HT1080 (cell line): ENCODE data around the gene MARCHF6. TPM values are rescaled to one million over a fixed set of nuclear protein-coding genes. Genes with fewer than 3 reads are reported as not detected.
"Not testable (repeated sequence)": the region's sequence is repeated elsewhere in the genome, so short reads cannot be mapped to it uniquely, and the experiment has no call there.

Experiments used
- DNase-seq: peaks from one replicate; pipeline ENCODE4 v3.0.0-alpha.2; 2015; ENCODE audit warnings: low read depth
- total RNA-seq: library from RNA; depleted of rRNA; stranded (reverse); fragments of >200 nt; shearing (Covaris generic); gene quantifications from 2 replicates; pipeline ENCODE4 v1.2.3, GENCODE V29; 2014

Gene MARCHF6
- total RNA-seq, 1 experiment from 2014 or later: 48.5 TPM

DNA sequence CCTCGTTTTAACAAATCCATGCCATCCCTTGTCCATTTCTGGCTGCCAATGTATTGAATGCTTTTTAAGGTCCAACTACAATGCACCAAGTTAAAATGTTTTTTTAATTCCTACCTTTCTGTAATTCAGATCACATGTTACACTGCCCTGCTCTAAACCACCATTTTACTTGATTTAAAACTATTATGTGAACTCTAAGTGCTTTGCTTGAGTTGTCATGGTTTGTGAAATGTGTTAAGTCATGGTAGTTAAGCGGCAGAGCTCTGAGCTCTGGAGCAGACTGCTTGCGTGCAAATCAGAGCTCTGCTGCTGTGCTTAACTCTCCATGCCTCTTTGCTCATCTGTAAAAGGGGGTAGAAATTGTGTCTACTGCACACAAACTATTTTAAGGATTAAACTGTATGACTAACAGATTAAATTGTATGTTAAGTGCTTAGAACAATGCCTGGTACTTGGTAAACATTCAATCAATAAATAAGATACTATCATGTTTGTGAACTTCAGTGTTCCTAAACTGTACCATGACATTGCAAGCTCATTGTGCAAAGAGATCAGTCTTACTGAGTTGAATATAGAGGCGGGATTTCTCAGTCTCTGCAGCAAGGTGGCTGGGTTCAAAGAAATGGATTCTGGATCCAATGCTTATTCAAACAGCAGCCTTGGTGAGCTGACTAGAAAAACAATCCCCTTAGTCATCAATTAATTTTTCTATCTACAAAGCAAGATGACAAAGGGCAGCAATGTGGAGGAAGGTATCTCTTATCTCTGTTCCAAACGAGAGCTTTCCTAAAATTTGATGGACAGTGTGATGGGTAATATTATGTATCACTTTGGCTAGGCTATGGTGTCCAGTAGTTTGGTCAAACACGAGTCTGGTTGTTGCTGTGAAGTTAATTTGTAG is 29.7 kb upstream of the MARCHF6 start:
- no peak for DNase-seq

DNA sequence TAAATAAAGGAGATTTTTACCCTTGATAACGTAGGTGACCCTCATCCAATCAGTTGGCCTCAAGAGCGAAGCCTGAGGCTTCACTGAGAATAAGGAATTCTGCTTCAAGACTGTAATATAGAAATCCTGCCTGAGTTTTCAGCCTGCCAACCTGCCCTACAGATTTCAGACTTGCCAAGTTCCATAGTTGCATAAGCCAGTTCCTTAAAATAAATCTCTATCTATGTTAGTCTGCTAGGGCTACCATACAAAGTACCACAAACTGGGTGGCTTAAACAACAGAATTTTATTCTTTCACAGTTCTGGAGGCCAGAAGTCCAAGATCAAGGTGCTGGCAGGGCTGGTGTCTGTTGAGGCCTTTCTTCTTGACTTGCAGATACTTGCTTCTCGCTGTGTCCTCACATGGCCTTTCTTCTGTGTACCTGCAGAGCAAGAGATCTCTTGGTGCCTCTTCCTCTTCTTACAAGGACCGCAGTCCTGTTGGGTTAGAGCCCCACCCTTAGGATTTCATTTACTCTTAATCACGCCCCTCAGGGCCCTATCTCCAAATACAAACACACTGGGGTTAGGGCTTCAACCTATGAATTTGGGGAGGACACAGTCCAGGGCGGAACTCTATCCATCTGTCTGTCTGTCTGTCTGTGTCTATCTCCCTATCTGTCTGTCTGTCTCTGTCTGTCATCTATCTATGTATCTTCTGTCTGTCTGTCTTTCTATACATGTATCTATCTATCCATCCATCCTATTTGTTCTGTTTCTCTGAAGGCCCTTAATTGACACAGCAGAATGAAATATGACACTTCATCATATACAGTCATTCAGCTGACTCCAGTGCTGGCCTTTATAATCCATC is 28.8 kb upstream of the MARCHF6 start:
- DNase-seq: no peak

GRCh38 chr5:10328323-10328722 is 25.2 kb upstream of the MARCHF6 start:
- DNase-seq: peak; percentile 63

- DNase-seq: no peak
These were observed 24.1 kb upstream of the MARCHF6 start for GRCh38 chr5:10329446-10329819.

DNA sequence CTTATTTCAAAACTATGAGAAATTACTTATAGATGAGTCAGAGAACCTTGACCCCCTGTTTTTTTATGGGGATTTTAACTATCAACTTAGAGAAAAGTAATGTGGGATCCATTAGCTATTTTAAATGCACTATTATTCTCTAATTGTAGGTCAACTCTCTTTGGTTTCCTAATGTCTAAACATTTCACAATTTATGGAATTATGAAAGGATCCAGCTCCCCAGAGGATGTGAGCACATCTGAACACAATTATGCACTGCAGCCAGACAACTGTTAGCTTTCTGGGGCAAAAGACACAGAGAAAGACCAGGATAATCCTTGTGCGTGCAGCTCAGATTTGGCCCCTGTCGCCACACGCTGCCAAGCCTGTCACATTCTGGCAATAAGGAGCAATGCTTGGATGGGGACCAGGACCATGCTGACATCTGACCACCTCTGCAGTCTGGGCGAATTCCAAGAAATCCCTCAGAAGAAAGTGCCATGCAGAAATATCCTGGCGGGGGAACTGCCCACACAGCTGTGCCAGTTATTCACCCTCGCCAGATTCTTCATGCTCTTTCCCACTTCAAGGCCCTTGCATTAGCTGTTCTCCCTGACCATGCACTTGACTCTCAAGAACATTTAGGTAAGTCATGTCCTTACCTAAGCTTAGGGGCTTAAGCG is 23.5 kb upstream of the MARCHF6 start:
- DNase-seq: no peak

DNA sequence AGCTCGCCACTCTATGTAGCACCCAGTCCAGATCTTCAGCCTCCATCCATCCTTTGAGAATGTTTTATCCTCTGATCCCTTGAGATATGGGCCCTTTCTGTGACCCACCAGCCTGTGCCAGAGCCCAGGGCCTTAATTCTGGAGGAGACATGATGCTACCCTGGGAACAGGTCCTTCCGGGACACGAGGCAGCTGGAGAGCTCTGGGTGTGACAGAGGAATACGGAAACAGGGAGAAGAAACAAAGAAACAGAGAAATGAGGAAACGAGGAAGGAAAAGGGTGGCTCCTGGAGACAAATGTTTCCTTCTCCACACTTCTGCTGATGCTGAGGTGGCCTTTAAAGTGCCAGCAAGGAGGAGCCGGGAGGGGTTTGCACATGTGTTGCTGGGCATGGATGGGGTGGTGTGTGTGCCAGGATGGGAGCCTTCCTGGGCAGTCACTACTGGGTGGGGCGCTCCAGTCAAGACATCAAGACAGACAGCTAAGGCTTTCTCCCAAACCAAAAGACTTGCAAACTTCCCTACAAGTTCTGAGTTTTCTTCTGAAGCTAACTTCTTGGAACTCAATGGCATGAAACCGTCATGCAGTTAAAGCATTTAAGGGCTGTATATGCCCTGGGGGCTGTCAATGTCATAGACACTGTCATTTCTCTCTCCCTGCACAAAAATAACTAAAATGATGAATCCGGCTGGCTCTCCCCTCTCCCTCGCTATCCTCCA is 22.8 kb upstream of the MARCHF6 start:
- DNase-seq: no peak

DNA sequence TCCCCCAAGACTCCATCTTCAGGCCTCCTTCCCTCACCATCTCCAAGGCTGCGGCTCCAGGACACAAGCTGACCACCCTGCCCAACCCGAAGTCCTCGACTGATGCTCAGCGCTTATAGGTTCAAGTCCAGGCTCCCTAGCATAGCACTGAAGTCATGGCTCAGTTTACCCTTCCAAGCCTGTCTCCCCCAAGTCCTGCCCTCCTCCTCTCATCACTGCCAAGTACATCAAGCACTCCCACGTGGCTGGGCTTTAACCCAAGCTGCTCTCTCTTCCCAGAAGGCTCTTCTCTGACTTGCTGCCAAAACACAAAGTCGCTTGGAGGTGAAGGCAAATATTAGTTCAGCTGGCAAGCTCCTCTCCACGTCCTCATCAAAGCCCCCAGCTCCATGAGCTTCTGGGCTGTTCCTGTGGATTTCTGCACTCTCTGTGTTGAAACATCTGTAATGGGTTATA is 22.1 kb upstream of the MARCHF6 start:
- peak; percentile 41 for DNase-seq

DNA sequence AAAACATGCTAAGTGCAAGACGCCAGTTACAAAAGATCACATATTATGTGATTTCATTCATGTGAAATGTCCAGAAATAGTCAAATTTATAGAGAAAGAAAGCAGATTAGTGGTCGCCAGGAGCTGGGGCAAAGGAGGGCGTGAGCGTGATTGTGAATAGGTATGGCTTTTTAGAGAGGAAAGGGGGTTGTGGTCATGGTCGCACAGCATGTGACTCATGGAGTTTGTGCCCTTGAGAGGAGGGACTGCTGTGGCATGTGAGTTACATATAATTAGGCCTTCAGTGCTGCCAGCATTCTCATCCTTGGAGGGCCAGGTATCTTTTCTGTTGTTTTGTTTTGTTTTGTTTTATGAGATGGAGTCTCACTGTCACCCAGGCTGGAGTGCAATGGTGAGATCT is 21.2 kb upstream of the MARCHF6 start:
- no peak for DNase-seq

- no peak for DNase-seq
These were observed 20.1 kb upstream of the MARCHF6 start for GRCh38 chr5:10333154-10334006.

GRCh38 chr5:10334831-10335230 is 18.7 kb upstream of the MARCHF6 start:
- no peak for DNase-seq

DNA sequence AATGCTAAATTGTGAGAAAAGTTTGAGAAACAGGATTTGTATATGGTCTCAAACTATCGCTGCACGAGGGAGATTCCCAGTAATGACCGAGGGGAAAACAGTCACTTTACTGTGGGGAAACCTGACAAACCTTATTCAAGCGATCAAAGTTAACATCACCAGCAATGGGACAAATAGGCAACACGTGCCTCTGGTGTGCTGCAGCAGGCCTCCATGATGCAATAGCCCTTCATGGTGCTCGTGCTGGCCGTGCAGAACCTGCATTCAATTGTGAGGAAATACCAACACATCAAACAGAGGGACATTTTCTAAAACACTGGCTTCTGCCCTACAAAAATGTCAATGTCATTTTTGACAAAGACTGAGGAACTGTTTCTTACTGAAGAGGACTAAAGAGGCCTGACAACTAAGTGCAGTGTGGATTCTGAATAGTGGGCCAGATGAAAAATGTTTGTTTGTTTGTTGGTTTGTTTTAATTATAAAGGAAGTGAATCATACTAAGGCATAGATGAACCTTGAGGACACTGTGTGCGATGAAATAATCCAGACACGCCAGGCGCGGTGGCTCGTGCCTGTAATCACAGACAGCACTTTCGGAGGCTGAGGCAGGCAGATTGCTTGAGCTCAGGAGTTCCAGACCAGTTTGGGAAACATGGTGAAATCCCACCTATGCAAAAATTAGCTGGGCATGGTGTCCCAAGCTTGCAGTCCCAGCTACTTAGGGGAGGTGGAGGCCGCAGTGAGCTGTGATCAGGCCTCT is 17.6 kb upstream of the MARCHF6 start:
- DNase-seq: no peak

DNA sequence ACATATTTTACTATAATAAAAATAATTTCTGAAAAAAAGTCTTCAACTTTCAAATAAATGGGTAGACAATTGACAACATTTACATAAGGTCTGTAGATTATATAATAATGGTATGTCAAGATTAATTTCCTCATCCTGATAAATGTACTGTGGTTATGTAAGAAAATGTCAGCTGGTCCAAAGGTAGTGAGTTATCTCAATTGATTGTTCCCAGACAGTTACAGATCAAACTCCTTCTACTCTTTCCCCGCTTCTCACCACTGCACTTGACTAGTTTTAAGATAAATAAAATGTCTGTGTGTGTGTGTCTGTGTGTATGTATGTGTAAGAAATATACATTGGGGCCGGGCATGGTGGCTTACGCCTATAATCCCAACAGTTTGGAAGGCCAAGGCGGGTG is 16.4 kb upstream of the MARCHF6 start:
- no peak for DNase-seq

DNA sequence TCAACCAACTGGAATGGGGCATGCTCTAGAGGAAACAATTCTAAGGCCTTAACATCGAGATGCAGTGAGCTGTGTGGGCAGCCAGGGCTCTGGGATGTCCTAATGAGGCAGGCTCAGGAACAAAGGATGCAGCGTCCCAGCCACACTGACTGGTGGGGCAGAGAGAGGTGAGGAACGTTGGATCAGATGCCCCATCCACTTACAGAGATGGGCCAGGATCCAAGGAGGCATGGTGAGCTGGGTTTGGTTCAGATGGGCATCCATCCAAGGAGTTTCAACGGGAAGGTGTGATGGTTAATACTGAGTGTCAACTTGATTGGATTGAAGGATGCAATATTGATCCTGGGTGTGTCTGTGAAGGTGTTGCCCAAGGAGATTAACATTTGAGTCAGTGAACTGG is 15.5 kb upstream of the MARCHF6 start:
- DNase-seq: no peak

GRCh38 chr5:10338686-10339057 is 14.8 kb upstream of the MARCHF6 start:
- DNase-seq: no peak

GRCh38 chr5:10339058-10339811 is 14.3 kb upstream of the MARCHF6 start:
- DNase-seq: no peak

GRCh38 chr5:10339958-10340357 is 13.5 kb upstream of the MARCHF6 start:
- no peak for DNase-seq

GRCh38 chr5:10343486-10343885 is 10.0 kb upstream of the MARCHF6 start:
- DNase-seq: no peak

DNA sequence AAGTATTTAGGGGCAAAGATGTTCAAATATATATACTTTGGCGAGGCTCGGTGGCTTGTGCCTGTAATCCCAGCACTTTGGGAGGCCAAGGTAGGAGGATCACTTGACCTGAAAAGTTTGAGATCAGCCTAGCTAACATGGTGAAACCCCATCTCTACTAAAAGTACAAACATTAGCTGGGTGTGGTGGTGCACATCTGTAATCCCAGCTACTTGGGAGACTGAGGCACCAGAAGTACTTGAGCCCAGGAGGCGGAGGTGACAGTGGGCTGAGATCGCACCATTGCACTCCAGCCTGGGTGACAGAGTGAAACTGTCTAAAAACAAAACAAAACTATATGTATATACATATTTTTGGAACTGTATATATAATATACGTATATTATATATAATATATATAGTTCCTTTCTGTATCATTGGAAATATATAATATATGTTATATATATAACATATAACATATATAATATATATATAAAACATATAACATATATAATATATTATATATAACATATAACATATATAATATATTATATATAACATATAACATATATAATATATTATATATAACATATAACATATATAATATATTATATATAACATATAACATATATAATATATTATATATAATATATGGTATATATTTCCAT is 8.9 kb upstream of the MARCHF6 start:
- DNase-seq: not testable (repeated sequence)
